ENCODE measurements around the gene FURIN.

FURIN gene

DNA sequence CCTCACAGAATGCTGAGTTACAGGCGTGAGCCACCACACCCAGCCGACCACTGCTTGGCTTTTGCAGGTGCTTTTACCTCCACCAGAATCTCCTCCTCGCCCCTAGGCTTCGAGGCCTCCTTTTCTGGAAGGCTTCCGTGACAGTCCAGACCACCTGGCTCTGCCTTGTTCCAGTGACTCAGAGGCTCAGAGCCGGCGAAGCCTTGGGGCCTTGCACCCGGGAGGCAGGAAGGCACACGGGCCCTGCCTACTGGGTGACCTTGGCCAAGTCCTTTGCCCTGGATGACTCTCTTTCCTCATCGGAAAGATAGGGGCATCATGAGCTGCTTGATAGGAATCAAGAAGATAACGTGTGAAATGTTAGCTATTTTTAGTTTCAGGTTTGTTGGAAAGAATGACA is 31.3 kb upstream of the FURIN start:
- TF ChIP-seq, protein P1, sequence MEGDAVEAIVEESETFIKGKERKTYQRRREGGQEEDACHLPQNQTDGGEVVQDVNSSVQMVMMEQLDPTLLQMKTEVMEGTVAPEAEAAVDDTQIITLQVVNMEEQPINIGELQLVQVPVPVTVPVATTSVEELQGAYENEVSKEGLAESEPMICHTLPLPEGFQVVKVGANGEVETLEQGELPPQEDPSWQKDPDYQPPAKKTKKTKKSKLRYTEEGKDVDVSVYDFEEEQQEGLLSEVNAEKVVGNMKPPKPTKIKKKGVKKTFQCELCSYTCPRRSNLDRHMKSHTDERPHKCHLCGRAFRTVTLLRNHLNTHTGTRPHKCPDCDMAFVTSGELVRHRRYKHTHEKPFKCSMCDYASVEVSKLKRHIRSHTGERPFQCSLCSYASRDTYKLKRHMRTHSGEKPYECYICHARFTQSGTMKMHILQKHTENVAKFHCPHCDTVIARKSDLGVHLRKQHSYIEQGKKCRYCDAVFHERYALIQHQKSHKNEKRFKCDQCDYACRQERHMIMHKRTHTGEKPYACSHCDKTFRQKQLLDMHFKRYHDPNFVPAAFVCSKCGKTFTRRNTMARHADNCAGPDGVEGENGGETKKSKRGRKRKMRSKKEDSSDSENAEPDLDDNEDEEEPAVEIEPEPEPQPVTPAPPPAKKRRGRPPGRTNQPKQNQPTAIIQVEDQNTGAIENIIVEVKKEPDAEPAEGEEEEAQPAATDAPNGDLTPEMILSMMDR (IDR thresholded peaks at IDR 0.05; ENCODE audit: control insufficient read depth, insufficient read depth, low read depth, low read length, missing control alignments), result no peak
- no peak for DNase-seq (ENCODE audit: low read depth)
- H3K4me3 ChIP-seq (ENCODE audit: control insufficient read depth, low read depth, low read length), result no peak overlapping the region

DNA sequence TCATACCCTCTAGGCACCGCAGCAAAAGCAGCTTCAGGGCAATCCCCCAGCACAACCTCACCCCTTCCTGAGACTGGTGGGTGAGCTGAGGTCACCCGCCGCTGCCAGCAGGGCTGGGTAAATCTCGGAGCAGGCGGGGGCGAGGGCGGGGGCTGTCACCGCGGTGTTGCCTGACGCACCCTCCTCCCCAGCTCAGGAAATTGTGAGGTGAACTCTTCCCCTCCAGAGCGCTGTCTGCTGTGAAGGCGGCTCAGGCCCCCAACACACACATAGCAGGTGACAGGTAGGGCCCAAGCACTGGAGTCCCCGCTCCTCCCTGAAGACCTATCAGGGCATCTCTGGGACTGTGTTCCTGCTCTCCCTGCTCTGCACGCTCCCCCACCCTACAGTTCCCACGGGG is 30.2 kb upstream of the FURIN start:
- no peak overlapping the region for H3K4me3 ChIP-seq (ENCODE audit: control insufficient read depth, low read depth, low read length)
- DNase-seq (ENCODE audit: low read depth), result no peak

DNA sequence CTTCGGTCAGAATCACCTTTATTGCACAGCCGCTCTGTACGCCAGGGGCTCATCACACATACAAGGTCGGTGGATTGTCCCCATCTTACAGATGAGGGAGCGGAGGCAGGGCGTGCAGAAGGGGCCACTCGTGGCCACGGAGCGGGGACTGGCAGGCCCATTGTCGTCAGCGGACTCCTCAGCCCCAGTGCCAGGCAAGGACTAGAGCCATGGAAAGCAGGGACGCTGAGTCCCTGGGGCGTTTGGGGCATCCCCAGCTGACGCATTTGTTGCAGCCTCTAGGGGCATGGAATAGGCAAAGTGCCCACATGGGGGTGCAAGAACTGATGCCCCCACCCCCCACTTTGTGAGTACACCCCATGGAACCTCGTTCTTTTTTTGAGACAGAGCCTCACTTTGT is 29.8 kb upstream of the FURIN start:
- H3K4me3 ChIP-seq (ENCODE audit: control insufficient read depth, low read depth, low read length), result no peak overlapping the region

More for the DNA sequence above, 30.2 kb upstream of the FURIN start:
- TF ChIP-seq, protein P1 (IDR thresholded peaks at IDR 0.05; ENCODE audit: control insufficient read depth, insufficient read depth, low read depth, low read length, missing control alignments), result no peak

DNA sequence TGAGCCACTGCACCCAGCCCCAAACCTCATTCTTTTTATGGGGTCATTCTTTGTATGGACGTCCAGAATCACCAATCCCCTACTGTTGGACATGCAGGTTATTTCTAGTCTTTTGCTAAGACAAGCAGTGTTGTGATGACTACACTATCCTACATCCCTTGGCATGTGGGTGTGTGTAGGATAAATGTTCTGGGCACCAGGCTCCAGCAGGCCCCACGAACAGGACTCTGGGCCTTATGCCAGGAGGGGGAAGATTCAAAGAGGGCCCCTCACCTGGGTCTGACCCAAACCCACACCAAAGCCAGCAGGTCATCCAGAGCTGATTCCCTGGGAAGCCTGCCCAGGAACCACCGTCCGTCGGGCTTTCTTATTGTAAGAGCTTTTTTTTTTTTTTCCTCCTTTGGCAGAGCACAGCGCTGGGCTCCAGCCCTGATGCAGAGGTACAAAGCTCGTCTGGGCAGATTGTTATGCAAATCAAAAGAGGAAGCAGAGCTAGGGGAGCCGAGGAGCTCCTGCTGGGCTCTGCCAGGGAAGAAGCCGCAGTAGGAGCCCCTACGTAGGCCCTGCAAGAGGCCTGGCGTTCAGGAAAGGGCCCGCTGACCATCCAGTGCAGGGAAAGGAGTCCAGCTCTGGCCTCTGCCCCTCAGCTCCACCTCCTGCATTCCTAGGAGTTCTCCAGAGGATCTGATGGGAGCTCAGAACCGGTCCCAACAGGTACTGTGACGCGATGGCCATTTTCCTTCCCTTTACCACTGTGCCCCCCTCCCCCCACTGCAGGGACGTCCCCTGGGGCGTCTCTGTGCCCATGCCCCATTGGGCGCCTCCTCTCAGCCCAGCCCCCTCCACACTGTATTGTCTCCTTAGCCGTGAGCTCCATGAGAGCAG is 29.0 kb upstream of the FURIN start:
- no peak overlapping the region for H3K4me3 ChIP-seq (ENCODE audit: control insufficient read depth, low read depth, low read length)
- no peak for DNase-seq (ENCODE audit: low read depth)
- TF ChIP-seq, protein P1 (IDR thresholded peaks at IDR 0.05; ENCODE audit: control insufficient read depth, insufficient read depth, low read depth, low read length, missing control alignments), result no peak

More for the DNA sequence above, 29.8 kb upstream of the FURIN start:
- TF ChIP-seq, protein P1 (IDR thresholded peaks at IDR 0.05; ENCODE audit: control insufficient read depth, insufficient read depth, low read depth, low read length, missing control alignments), result no peak
- DNase-seq (ENCODE audit: low read depth), result no peak

DNA sequence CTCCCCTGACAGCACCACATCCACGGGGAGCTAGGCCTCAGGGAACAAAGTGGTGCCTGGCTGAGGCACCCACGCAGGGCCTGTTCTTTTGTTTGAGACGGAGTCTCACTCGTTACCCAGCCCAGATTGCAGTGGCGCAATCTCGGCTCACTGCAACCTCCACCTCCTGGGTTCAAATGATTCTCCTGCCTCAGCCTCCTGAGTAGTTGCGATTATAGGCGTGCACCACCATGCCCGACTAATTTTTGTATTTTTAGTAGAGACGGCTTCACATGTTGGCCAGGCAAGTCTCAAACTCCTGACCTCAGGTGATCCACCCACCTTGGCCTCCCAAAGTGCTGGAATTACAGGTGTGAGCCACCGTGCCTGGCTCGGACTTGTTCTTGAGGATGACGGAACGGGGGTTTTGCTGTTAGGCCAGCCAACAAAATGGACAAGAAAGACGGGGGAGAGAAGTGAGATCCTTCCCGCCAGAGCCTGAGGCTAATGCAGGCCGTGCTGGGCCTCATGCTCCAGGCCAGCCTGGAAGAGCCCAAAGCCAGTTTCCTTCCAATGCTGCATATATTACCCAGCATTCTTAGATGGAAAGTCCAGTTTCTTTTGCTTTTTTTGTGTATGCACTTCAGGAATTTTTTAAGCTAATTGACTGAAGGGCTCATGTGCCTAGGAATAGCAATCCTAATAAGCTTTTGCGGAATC is 28.1 kb upstream of the FURIN start:
- TF ChIP-seq, protein P1 (IDR thresholded peaks at IDR 0.05; ENCODE audit: control insufficient read depth, insufficient read depth, low read depth, low read length, missing control alignments), result no peak
- no peak overlapping the region for H3K4me3 ChIP-seq (ENCODE audit: control insufficient read depth, low read depth, low read length)

DNA sequence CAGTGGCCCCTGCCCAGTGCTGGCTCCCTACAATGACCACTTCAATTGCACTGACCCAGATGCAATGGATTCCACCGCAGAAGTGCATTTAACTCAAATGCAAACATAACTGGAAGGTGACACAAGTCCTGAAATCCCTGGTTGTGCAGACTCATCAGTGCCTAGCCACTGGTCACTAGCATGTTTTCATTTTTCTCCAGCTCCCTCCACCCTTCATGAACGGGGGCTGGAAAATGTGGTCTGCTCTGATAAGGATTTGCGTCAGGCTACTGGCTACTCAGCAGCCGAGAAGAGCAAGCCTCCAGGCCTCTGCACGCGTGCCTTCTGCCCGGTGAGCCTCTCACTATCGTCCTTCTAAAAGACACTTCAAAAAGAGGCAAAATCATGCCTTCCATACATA is 27.4 kb upstream of the FURIN start:
- no peak overlapping the region for H3K4me3 ChIP-seq (ENCODE audit: control insufficient read depth, low read depth, low read length)
- TF ChIP-seq, protein P1 (IDR thresholded peaks at IDR 0.05; ENCODE audit: control insufficient read depth, insufficient read depth, low read depth, low read length, missing control alignments), result no peak
- no peak for DNase-seq (ENCODE audit: low read depth)

More for the DNA sequence above, 28.1 kb upstream of the FURIN start:
- DNase-seq (ENCODE audit: low read depth), result no peak

All from AG09309 (cell line).